Activated CD8-positive, alpha-beta memory T cell treated with anti-CD3 and anti-CD28 coated beads for 1 hour (primary cell): ENCODE data around the gene GDF10.

Experiments used
- DNase-seq, 2 donors: peaks; one replicate each; pipeline ENCODE4 v3.0.0-alpha.2; 2020; ENCODE audit warnings: low read depth in 1 of 2; ENCODE audit errors: extremely low read depth in 1 of 2

GDF10 gene

GRCh38 chr10:47269294-47269693 is 30.7 kb upstream of the GDF10 start:
- DNase-seq, result no peak

DNA sequence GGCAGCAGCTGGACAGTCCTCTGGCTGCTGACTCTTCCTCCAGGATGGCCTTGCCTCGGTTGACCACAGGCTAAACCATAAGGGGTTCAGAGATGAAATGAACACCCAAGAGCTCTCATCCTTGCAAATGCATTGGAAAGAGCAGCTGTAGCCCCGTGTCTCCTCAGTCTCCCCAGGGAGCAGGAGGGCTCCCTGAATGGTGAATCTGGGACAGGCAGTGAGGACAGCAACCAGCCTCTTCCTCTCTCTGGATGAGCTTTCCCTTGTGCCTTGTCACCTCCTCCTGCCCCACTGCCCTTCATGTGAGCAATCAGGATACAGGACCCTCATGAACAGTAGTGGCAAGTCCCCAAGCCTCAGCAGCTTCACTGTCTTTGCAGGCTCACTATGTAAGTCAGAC is 23.9 kb upstream of the GDF10 start:
- DNase-seq, result no peak

GRCh38 chr10:47276576-47277351 is 23.2 kb upstream of the GDF10 start:
- no peak for DNase-seq

GRCh38 chr10:47277352-47278151 is 22.4 kb upstream of the GDF10 start:
- no peak for DNase-seq

DNA sequence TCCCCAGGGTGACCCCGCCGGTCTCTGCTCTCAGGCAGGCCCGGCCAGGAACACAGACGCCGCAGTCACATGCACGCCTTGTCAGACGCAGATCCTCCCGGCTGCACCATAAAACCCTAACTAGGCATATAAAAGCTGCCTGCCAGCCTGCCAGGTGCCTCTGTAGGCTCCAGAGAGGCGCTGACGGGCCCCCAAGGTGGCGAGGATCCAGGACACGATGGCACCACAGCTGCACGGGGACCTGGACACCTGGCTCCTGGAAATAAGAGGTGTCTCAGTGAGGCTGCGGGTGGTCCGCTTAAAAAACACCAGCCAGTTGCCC is 21.9 kb upstream of the GDF10 start:
- no peak for DNase-seq

DNA sequence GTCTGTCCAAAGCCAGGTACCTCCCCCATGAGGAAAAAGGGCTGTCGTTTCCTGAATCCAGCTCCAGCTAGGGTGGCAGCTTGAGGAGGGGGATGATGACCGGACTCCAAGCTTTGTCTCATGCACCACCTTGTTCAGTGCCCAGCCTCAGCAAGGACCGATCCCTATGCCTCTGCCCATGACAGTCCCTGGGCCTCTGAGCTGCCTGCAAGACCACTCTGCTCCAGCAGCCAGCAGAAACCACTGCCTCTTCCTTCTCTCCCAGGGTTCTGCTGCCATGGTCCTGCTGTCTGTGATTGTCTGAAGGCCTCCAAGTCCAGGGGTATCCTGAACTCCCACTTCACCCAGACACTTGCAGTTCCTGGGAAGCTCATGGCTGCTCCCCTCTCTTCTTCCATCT is 21.3 kb upstream of the GDF10 start:
- DNase-seq, result no peak

GRCh38 chr10:47279276-47279675 is 20.7 kb upstream of the GDF10 start:
- no peak for DNase-seq

- DNase-seq, result no peak
Observed at GRCh38 chr10:47282005-47282656, 17.9 kb upstream of the GDF10 start.

DNA sequence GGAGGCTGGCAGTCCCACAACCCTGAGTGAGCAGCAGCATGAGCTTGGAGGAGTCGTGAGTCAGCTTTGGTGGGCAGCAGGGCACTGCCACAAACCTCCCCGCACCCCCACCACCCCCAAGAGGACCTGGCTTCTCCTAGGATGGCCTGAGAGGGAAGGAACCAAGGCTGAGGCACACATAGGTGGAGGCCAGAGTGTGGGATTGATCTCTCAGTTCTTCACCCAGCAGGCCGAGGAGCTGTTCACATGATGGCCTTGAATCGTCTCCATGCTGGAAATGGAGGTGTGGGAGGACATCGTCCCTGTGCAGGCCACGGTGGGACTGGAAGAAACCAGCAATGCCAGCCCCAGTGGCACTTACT is 17.4 kb upstream of the GDF10 start:
- no peak for DNase-seq

DNA sequence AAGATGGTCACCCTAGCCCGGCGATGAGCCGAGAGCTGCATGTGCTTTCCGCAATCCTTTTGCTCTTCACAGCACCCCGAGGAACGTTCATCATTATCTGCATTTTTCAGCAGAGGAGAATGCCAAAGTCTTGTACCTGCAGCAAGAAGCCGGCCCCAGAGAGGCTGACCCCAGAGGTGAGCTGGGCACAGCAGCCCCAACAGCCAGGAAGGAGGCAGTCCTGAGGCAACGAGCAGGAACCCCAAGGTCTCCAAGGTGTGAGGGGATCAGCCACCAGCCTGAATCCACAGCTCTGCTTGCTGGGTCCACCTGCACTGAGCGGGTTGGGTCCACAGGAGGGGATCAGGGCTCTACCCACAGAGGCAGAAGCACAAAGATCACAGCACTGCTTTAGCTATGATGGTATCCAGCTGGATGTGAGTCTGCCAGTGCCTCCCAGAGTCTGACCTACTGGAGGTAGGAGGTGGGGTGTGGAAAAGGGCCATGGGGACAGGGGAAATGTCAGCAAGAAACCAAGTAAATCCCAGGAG is 16.8 kb upstream of the GDF10 start:
- DNase-seq, result no peak

GRCh38 chr10:47283848-47284247 is 16.1 kb upstream of the GDF10 start:
- no peak for DNase-seq

- DNase-seq, result no peak
Observed at GRCh38 chr10:47285381-47286115, 14.4 kb upstream of the GDF10 start.

DNA sequence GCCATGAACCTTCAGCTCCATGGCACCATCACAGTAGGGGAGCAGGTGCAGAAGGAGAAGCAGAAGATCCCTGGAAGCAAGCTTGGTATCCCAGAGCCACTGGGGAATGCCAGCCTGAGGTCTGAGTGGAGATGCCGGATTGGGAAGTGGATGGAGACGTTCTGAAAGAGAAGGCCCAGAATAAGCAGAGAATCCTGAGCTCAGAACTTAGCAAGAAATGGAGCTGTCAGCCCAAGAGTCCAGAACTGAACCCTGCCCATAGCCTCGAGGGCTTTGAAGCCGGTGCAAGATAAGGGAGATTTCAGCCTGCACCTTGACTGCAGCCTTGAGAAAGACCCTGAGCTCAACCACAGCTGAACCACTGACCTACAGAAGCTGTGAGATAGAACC is 13.9 kb upstream of the GDF10 start:
- DNase-seq, result no peak

GRCh38 chr10:47286591-47287315 is 13.2 kb upstream of the GDF10 start:
- no peak for DNase-seq

DNA sequence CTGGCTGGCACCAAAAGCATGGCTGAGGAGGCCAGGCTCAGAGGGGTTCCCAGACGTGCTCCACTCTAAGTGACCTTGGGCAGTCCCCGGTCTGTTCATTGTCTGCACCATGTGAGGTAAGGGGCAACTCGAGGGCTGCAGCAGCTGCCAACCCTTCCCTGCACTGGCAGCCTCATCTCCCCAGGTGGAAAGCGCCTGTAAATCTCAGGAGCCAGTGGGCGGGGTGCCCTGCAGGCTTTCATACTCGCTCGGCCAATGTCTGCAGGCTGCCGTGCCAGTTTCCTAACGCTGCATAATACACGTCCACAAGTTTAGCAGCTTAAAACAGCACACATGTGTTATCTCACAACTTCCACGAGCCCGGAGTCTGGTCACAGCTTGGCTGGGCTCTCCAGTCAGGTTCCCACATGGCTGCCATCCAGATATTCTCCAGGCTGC is 12.6 kb upstream of the GDF10 start:
- DNase-seq, result no peak

GRCh38 chr10:47287805-47288204 is 12.2 kb upstream of the GDF10 start:
- no peak for DNase-seq

DNA sequence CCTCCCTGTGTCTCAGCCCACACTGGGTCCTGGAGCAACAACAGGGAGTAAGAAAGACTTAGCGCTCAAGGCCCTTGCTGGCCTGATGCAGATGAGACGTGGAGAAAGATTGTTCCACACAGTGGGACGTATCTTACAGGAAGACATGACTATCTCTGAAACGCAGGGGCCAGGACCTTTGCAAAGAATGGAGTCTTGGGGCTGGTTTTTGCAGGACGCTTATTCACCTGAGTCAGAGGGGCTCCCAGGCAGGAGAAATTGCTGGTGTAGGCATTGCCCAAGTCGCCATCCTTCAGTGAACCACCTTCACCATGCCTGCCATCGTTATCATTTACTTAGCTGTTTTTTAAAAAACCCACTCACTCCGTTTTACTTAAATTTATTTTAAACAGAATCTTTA is 11.8 kb upstream of the GDF10 start:
- no peak for DNase-seq

DNA sequence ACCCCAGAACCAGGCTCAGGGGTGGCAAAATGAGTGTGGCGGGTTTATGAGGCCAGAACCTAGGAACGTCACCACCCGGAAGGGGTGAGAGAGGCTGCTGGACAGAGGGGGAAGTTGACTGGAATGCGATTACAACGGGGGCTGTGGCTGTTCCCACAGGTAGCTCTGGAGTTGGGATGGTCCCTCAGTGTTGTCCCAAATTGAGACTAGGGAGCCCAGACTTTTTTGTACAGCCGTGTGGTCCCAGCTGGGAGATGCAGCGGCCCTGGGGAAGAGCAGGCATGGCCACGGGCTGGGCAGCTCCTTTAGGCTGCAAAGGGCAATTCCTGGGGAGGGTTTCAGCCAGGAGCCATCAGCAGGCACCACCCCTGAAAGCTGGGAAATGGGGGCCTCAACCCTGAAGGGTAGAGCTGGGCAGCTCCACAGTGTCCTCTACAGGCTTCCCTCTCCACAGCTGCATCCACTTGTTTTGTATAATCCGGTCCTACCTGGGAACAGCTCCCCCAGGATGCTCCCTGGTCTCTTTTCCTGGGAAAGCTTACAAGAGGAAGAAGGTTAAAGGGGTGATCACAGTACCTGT is 11.0 kb upstream of the GDF10 start:
- no peak for DNase-seq

GRCh38 chr10:47289921-47290320 is 10.1 kb upstream of the GDF10 start:
- DNase-seq, result no peak

GRCh38 chr10:47290338-47290737 is 9.7 kb upstream of the GDF10 start:
- DNase-seq, result no peak
